PC-9 (cell line): ENCODE measurements around the gene HSPA4.

Source experiments
- CTCF ChIP-seq: fragments of 200-600 bp; sonication (generic); conservative IDR thresholded peaks from 2 replicates; pipeline ENCODE4 v1.6.1; 2017; ENCODE audit warnings: mixed run types, antibody characterized with exemption, mild to moderate bottlenecking, moderate library complexity
- EZH2 ChIP-seq: fragments of 200-600 bp; sonication (generic); IDR thresholded peaks from 2 replicates; pipeline ENCODE4 v1.8.0; 2017; ENCODE audit warnings: antibody characterized with exemption, low read depth

- TF ChIP-seq EZH2 (no peak), CTCF (no peak)
Observed at GRCh38 chr5:133129289-133129688, 77.5 kb downstream of the HSPA4 start.
